CD4-positive, alpha-beta memory T cell (primary cell): ENCODE data around the gene WBP11. TPM values are rescaled to one million over a fixed set of nuclear protein-coding genes. Genes with fewer than 3 reads are reported as not detected.

ENCODE experiments used
- CTCF ChIA-PET: fragments of 350-600 bp; sonication (Branson Sonifier 250); formaldehyde crosslinking; loops from one replicate; lab custom pipeline; 2021; ENCODE audit warnings: inconsistent platforms; ENCODE audit not compliant: partially characterized antibody; lab: Charles Lee
- POLR2A ChIA-PET: fragments of 350-600 bp; sonication (Branson Sonifier 250); formaldehyde crosslinking; loops from one replicate; lab custom pipeline; 2021; ENCODE audit not compliant: partially characterized antibody; lab: Charles Lee
- DNase-seq, 5 donors: peaks; one replicate each; pipeline versions ENCODE4 v3.0.0 to v3.0.0-alpha.2; 2020 to 2022; ENCODE audit warnings: mixed read lengths in 1 of 5
- H3K27ac ChIP-seq: one replicate; pipeline ENCODE4 v1.7.0; 2013; ENCODE audit warnings: low read depth, low read length
- H3K27me3 ChIP-seq: 2 replicates; pipeline ENCODE4 v1.7.0; 2013; ENCODE audit warnings: mild to moderate bottlenecking, low read length, moderate library complexity; ENCODE audit not compliant: insufficient read depth
- H3K36me3 ChIP-seq: 2 replicates; pipeline ENCODE4 v1.7.0; 2013; ENCODE audit warnings: mild to moderate bottlenecking, low read length, moderate library complexity; ENCODE audit not compliant: insufficient read depth
- H3K4me1 ChIP-seq: 2 replicates; pipeline ENCODE4 v1.7.0; 2013; ENCODE audit warnings: mild to moderate bottlenecking, low read length, moderate library complexity; ENCODE audit not compliant: insufficient read depth
- H3K4me3 ChIP-seq, 2 donors: one replicate each; pipeline ENCODE4 v1.7.0; 2013; ENCODE audit warnings: low read length in 2 of 2, mild to moderate bottlenecking in 1 of 2
- H3K9me3 ChIP-seq, 2 donors: one replicate each; pipeline ENCODE4 v1.7.0; 2013; ENCODE audit warnings: low read length in 2 of 2, control low read depth in 1 of 2; ENCODE audit not compliant: control insufficient read depth in 1 of 2
- H3K27ac Mint-ChIP-seq, 7 donors: one replicate each; pipeline ENCODE4 v1.8.0; 2020 to 2021; ENCODE audit warnings: mixed read lengths in 7 of 7, mild to moderate bottlenecking in 6 of 7, inconsistent platforms in 3 of 7, moderate library complexity in 3 of 7
- H3K27me3 Mint-ChIP-seq, 2 donors: one replicate each; pipeline ENCODE4 v1.8.0; 2020 to 2021; ENCODE audit warnings: mixed read lengths in 2 of 2
- H3K36me3 Mint-ChIP-seq, 2 donors: one replicate each; pipeline ENCODE4 v1.8.0; 2020 to 2021; ENCODE audit warnings: mixed read lengths in 2 of 2, inconsistent platforms in 1 of 2, mild to moderate bottlenecking in 1 of 2
- H3K4me1 Mint-ChIP-seq, 4 donors: one replicate each; pipeline ENCODE4 v1.8.0; 2020 to 2021; ENCODE audit warnings: mixed read lengths in 4 of 4, mild to moderate bottlenecking in 1 of 4
- H3K4me3 Mint-ChIP-seq, 8 donors: one replicate each; pipeline ENCODE4 v1.8.0; 2020 to 2021; ENCODE audit warnings: mixed read lengths in 8 of 8, mild to moderate bottlenecking in 7 of 8, moderate library complexity in 6 of 8, inconsistent platforms in 3 of 8
- H3K9me3 Mint-ChIP-seq, 8 donors: one replicate each; pipeline ENCODE4 v1.8.0; 2020 to 2021; ENCODE audit warnings: mixed read lengths in 8 of 8, mild to moderate bottlenecking in 5 of 8, inconsistent platforms in 3 of 8, moderate library complexity in 1 of 8
- intact Hi-C: fragments of 100-400 bp; cut with micrococcal nuclease; formaldehyde crosslinking; loops from one replicate; pipeline ENCODE4 v1.15.1; 2023
- polyA plus RNA-seq, 2 donors: library from polyadenylated mRNA; unstranded; fragments of 300-500 nt; fragmentation: Illumina TruSeq; gene quantifications; one replicate each; pipeline ENCODE4 v1.2.3, GENCODE V29; 2021
- total RNA-seq, 2 experiments: library from RNA; stranded (reverse); gene quantifications; one replicate each; pipeline ENCODE4 v1.2.3, GENCODE V29; 2021

Gene WBP11
- total and polyA plus RNA-seq, 4 experiments from 2014 or later, result 45.8 to 83.8 (median 80.8) TPM

- Mint-ChIP-seq H3K27me3 (no peaks in the 10 kb centered on the region), H3K4me1 (peaks cover 4 to 32% (median 13%) of the 10 kb centered on the region in 4 donors), H3K4me3 (no peak overlapping the region), H3K9me3 (no peaks in the 10 kb centered on the region), H3K36me3 (peaks cover 6 to 16% of the 10 kb centered on the region in 2 donors), H3K27ac (no peak overlapping the region)
- H3K36me3 ChIP-seq, result peaks cover 7% of the 10 kb centered on the region
- H3K4me3 ChIP-seq, result peak overlapping the region; percentile 66 to 89
- H3K27me3 ChIP-seq, result no peaks in the 10 kb centered on the region
- ChIA-PET POLR2A (interaction anchor here (0.7 to 11.9 kb wide), 17 partner anchors 8 to 743 kb away, joined by 3 to 376 read pairs (median 4); partner anchors contain the start of genes ARHGDIB and ATF7IP), CTCF (interaction anchor here (1.2 to 4.3 kb wide), 3 partner anchors 28 to 34 kb away, joined by 3 to 27 read pairs (median 6); a partner anchor contains a TSS)
- intact Hi-C loops, result loop anchor here (1.0 to 10.0 kb wide), 7 partner anchors 29 to 1079 kb away; partner anchors contain the start of genes ARHGDIB, MGP and STRAP
- H3K27ac ChIP-seq, result peak overlapping the region; percentile 91
- H3K9me3 ChIP-seq, result no peaks in the 10 kb centered on the region
- H3K4me1 ChIP-seq, result peaks cover 39% of the 10 kb centered on the region
- no peak for DNase-seq
Measured at GRCh38 chr12:14803830-14804160, 517 bp upstream of the WBP11 start.

- Mint-ChIP-seq H3K27ac (no peak overlapping the region), H3K9me3 (no peaks in the 10 kb centered on the region), H3K27me3 (no peaks in the 10 kb centered on the region), H3K4me3 (no peak overlapping the region), H3K36me3 (peaks cover 12 to 26% of the 10 kb centered on the region in 2 donors), H3K4me1 (peaks cover 4 to 32% (median 13%) of the 10 kb centered on the region in 4 donors)
- ChIA-PET CTCF (interaction anchor here (1.0 to 4.3 kb wide), 9 partner anchors 25 to 730 kb away, joined by 3 to 27 read pairs (median 4); a partner anchor contains a TSS), POLR2A (interaction anchor here (0.7 to 11.9 kb wide), 17 partner anchors 13 to 744 kb away, joined by 3 to 376 read pairs (median 5); partner anchors contain the start of gene ARHGDIB)
- DNase-seq, result no peak
- Histone ChIP-seq H3K4me3 (peak overlapping the region; percentile 66 to 89), H3K27me3 (no peaks in the 10 kb centered on the region), H3K9me3 (no peaks in the 10 kb centered on the region), H3K36me3 (peaks cover 18% of the 10 kb centered on the region), H3K4me1 (peaks cover 39% of the 10 kb centered on the region), H3K27ac (peak overlapping the region; percentile 91)
- intact Hi-C loops, result loop anchor here (1.0 to 10.0 kb wide), 7 partner anchors 28 to 1080 kb away; partner anchors contain the start of genes ARHGDIB, MGP and STRAP
Measured at GRCh38 chr12:14802721-14803010, 612 bp downstream of the WBP11 start.

- CTCF ChIA-PET, result interaction anchor here (1.0 to 4.3 kb wide), 7 partner anchors 25 to 155 kb away, joined by 3 to 27 read pairs (median 5); a partner anchor contains a TSS
- H3K9me3 Mint-ChIP-seq, result no peaks in the 10 kb centered on the region
- intact Hi-C loops, result loop anchor here (5.0 to 10.0 kb wide), 2 partner anchors 80 to 83 kb away; partner anchors contain the start of gene MGP
- H3K4me1 ChIP-seq, result peaks cover 39% of the 10 kb centered on the region
- H3K4me3 Mint-ChIP-seq, result no peak overlapping the region
- POLR2A ChIA-PET, result interaction anchor here (0.9 to 11.9 kb wide), 10 partner anchors 13 to 417 kb away, joined by 3 to 376 read pairs (median 7); a partner anchor contains a TSS
- peak overlapping the region; percentile 66 to 89 for H3K4me3 ChIP-seq
- H3K27me3 ChIP-seq, result no peaks in the 10 kb centered on the region
- peaks cover 16 to 30% of the 10 kb centered on the region in 2 donors for H3K36me3 Mint-ChIP-seq
- peak overlapping the region; percentile 91 for H3K27ac ChIP-seq
- no peak for DNase-seq
- no peaks in the 10 kb centered on the region for H3K27me3 Mint-ChIP-seq
- H3K9me3 ChIP-seq, result no peaks in the 10 kb centered on the region
- H3K36me3 ChIP-seq, result peaks cover 22% of the 10 kb centered on the region
- no peak overlapping the region for H3K27ac Mint-ChIP-seq
- peaks cover 4 to 32% (median 13%) of the 10 kb centered on the region in 4 donors for H3K4me1 Mint-ChIP-seq
Measured at GRCh38 chr12:14802247-14802646, 1.0 kb downstream of the WBP11 start.

GRCh38 chr12:14795028-14795448 is 8.2 kb downstream of the WBP11 start:
- H3K27me3 ChIP-seq, result no peaks in the 10 kb centered on the region
- Mint-ChIP-seq H3K36me3 (peaks cover 62 to 86% of the 10 kb centered on the region in 2 donors), H3K4me1 (peaks cover 0 to 5% (median 2%) of the 10 kb centered on the region in 4 donors), H3K4me3 (no peak overlapping the region), H3K27ac (no peak overlapping the region), H3K27me3 (no peaks in the 10 kb centered on the region), H3K9me3 (no peaks in the 10 kb centered on the region)
- H3K36me3 ChIP-seq, result peaks cover 79% of the 10 kb centered on the region
- ChIA-PET POLR2A (interaction anchor here (0.7 to 5.4 kb wide), 3 partner anchors 9 to 23 kb away, joined by 3 to 66 read pairs (median 3); partner anchors contain the start of genes C12orf60 and WBP11), CTCF (interaction anchor here (0.9 to 1.6 kb wide), 2 partner anchors 17 to 25 kb away, joined by 4 to 7 read pairs; no protein-coding TSS in a partner anchor)
- DNase-seq, result no peak
- H3K4me3 ChIP-seq, result no peak overlapping the region
- no peaks in the 10 kb centered on the region for H3K9me3 ChIP-seq
- no peak overlapping the region for H3K27ac ChIP-seq
- intact Hi-C loops, result no loop called here
- no peaks in the 10 kb centered on the region for H3K4me1 ChIP-seq

GRCh38 chr12:14785568-14785967 is 17.7 kb downstream of the WBP11 start:
- intact Hi-C loops, result loop anchor here (1.0 kb wide), 1 partner anchor 10 kb away; no protein-coding TSS in a partner anchor
- Mint-ChIP-seq H3K9me3 (no peaks in the 10 kb centered on the region), H3K36me3 (peaks cover 42 to 66% of the 10 kb centered on the region in 2 donors), H3K4me1 (peaks cover 0 to 6% (median under 1%) of the 10 kb centered on the region in 4 donors), H3K4me3 (no peak overlapping the region), H3K27ac (peak overlapping the region in 1 of 7 donors; percentile 17), H3K27me3 (no peaks in the 10 kb centered on the region)
- no peaks in the 10 kb centered on the region for H3K4me1 ChIP-seq
- no peak overlapping the region for H3K4me3 ChIP-seq
- no peak overlapping the region for H3K27ac ChIP-seq
- CTCF ChIA-PET, result interaction anchor here (2.2 to 2.4 kb wide), 2 partner anchors 10 to 15 kb away, joined by 8 to 20 read pairs; a partner anchor contains a TSS
- H3K27me3 ChIP-seq, result no peaks in the 10 kb centered on the region
- POLR2A ChIA-PET, result interaction anchor here (1.6 kb wide), 1 partner anchor 17 kb away, joined by 7 read pairs; the partner anchor contains the start of genes C12orf60 and WBP11
- peaks cover 40% of the 10 kb centered on the region for H3K36me3 ChIP-seq
- no peaks in the 10 kb centered on the region for H3K9me3 ChIP-seq
- no peak for DNase-seq

- Histone ChIP-seq H3K9me3 (no peaks in the 10 kb centered on the region), H3K36me3 (peaks cover 29% of the 10 kb centered on the region), H3K4me3 (no peak overlapping the region), H3K27ac (no peak overlapping the region), H3K27me3 (no peaks in the 10 kb centered on the region), H3K4me1 (no peaks in the 10 kb centered on the region)
- intact Hi-C loops, result no loop called here
- H3K9me3 Mint-ChIP-seq, result no peaks in the 10 kb centered on the region
- peaks cover 31 to 55% of the 10 kb centered on the region in 2 donors for H3K36me3 Mint-ChIP-seq
- POLR2A ChIA-PET, result interaction anchor here (1.6 to 2.5 kb wide), 4 partner anchors 10 to 18 kb away, joined by 7 to 23 read pairs (median 12); partner anchors contain the start of genes C12orf60 and WBP11
- DNase-seq, result no peak
- H3K27ac Mint-ChIP-seq, result peak overlapping the region in 2 of 7 donors; percentile 8 to 52
- CTCF ChIA-PET, result interaction anchor here (1.2 to 2.4 kb wide), 3 partner anchors 9 to 25 kb away, joined by 3 to 20 read pairs (median 8); a partner anchor contains a TSS
- peaks cover 0 to 5% (median 3%) of the 10 kb centered on the region in 4 donors for H3K4me1 Mint-ChIP-seq
- H3K27me3 Mint-ChIP-seq, result no peaks in the 10 kb centered on the region
- no peak overlapping the region for H3K4me3 Mint-ChIP-seq
Measured at GRCh38 chr12:14784471-14784870, 18.8 kb downstream of the WBP11 start.

- H3K27ac Mint-ChIP-seq, result peak overlapping the region in 1 of 7 donors; percentile 30
- Histone ChIP-seq H3K27ac (no peak overlapping the region), H3K36me3 (peaks cover 14% of the 10 kb centered on the region), H3K4me3 (no peak overlapping the region), H3K9me3 (no peaks in the 10 kb centered on the region), H3K27me3 (no peaks in the 10 kb centered on the region), H3K4me1 (no peaks in the 10 kb centered on the region)
- H3K36me3 Mint-ChIP-seq, result peaks cover 20 to 38% of the 10 kb centered on the region in 2 donors
- no peak overlapping the region for H3K4me3 Mint-ChIP-seq
- no peak for DNase-seq
- H3K9me3 Mint-ChIP-seq, result peaks cover 0 to 2% (median 0%) of the 10 kb centered on the region in 8 donors
- peaks cover 0 to 5% (median 3%) of the 10 kb centered on the region in 4 donors for H3K4me1 Mint-ChIP-seq
- no peaks in the 10 kb centered on the region for H3K27me3 Mint-ChIP-seq
- intact Hi-C loops, result no loop called here
- ChIA-PET POLR2A (interaction anchor here (1.7 to 5.4 kb wide), 5 partner anchors 8 to 20 kb away, joined by 7 to 41 read pairs (median 16); partner anchors contain the start of genes C12orf60 and WBP11), CTCF (interaction anchor here (1.9 to 3.0 kb wide), 2 partner anchors 13 to 213 kb away, joined by 5 to 12 read pairs; no protein-coding TSS in a partner anchor)
Measured at GRCh38 chr12:14782756-14783155, 20.5 kb downstream of the WBP11 start.
